HAP-1 (cell line): ENCODE results near the gene DTX3.
"Not testable (repeated sequence)": the region's sequence is repeated elsewhere in the genome, so short reads cannot be mapped to it uniquely, and the experiment has no call there.

Experiments
- DNase-seq, 2 experiments: peaks; one replicate each; pipeline ENCODE4 v3.0.0-alpha.2; 2016 to 2020; ENCODE audit warnings: low spot score in 2 of 2
- H3K27me3 ChIP-seq: fragments of 250-450 bp; sonication (Bioruptor Pico); 2 replicates; pipeline ENCODE4 v1.5.1; 2020; ENCODE audit warnings: low read depth, mild to moderate bottlenecking, moderate library complexity
- H3K36me3 ChIP-seq: fragments of 250-450 bp; sonication (Bioruptor Pico); replicated peaks from 2 replicates; pipeline ENCODE4 v1.5.1; 2020; ENCODE audit warnings: mild to moderate bottlenecking
- H3K4me1 ChIP-seq: fragments of 250-450 bp; sonication (Bioruptor Pico); 2 replicates; pipeline ENCODE4 v1.5.1; 2020; ENCODE audit warnings: mild to moderate bottlenecking
- H3K4me3 ChIP-seq: fragments of 250-450 bp; sonication (Bioruptor Pico); 2 replicates; pipeline ENCODE4 v1.5.1; 2020; ENCODE audit warnings: mild to moderate bottlenecking, moderate library complexity
- H3K9me3 ChIP-seq: fragments of 250-450 bp; sonication (Bioruptor Pico); 2 replicates; pipeline ENCODE4 v1.5.1; 2020; ENCODE audit warnings: mild to moderate bottlenecking, moderate library complexity
- in situ Hi-C: fragments of 300-500 bp; cut with MboI; formaldehyde crosslinking; loops from 3 replicates; pipeline ENCODE4 v1.14.3; 2020; ENCODE audit warnings: low sequenced_read_pairs, inconsistent platforms, mixed read lengths

Gene DTX3

GRCh38 chr12:57604454-57604991, at the start of gene DTX3:
Gene DTX3 (plus strand): TSS chr12:57604824. CDS start chr12:57606518, 1,694 bp downstream.
- H3K36me3 ChIP-seq: peaks cover 6% of the 10 kb centered on the region; the same call in 1 of the 2 replicates
- no peaks in the 10 kb centered on the region for H3K27me3 ChIP-seq
- H3K4me1 ChIP-seq: no peaks in the 10 kb centered on the region
- in situ Hi-C loops: no loop called here
- H3K9me3 ChIP-seq: no peaks in the 10 kb centered on the region
- no peak within 1 kb of the TSS for H3K4me3 ChIP-seq
- no peak for DNase-seq

GRCh38 chr12:57554897-57555296, 49.7 kb upstream of the DTX3 start:
- Histone ChIP-seq H3K27me3 (no peaks in the 10 kb centered on the region), H3K9me3 (no peaks in the 10 kb centered on the region), H3K36me3 (no peaks in the 10 kb centered on the region), H3K4me1 (no peaks in the 10 kb centered on the region; the same call in 1 of the 2 replicates), H3K4me3 (no peak overlapping the region)
- in situ Hi-C loops: no loop called here
- no peak for DNase-seq

GRCh38 chr12:57558864-57559263, 45.8 kb upstream of the DTX3 start:
- Histone ChIP-seq H3K4me3 (no peak overlapping the region), H3K36me3 (no peaks in the 10 kb centered on the region), H3K9me3 (no peaks in the 10 kb centered on the region), H3K4me1 (no peaks in the 10 kb centered on the region), H3K27me3 (peaks cover 18% of the 10 kb centered on the region)
- in situ Hi-C loops: no loop called here
- no peak for DNase-seq

- Histone ChIP-seq H3K4me3 (no peak overlapping the region), H3K36me3 (no peaks in the 10 kb centered on the region), H3K27me3 (peaks cover 21% of the 10 kb centered on the region), H3K4me1 (no peaks in the 10 kb centered on the region), H3K9me3 (no peaks in the 10 kb centered on the region)
- in situ Hi-C loops: no loop called here
- DNase-seq: no peak
Observed at GRCh38 chr12:57560516-57560915, 44.1 kb upstream of the DTX3 start.

GRCh38 chr12:57561117-57561516, 43.5 kb upstream of the DTX3 start:
- in situ Hi-C loops: not testable (repeated sequence)

GRCh38 chr12:57563358-57563757, 41.3 kb upstream of the DTX3 start:
- H3K9me3 ChIP-seq: no peaks in the 10 kb centered on the region
- H3K36me3 ChIP-seq: no peaks in the 10 kb centered on the region
- DNase-seq: no peak
- in situ Hi-C loops: no loop called here
- H3K4me1 ChIP-seq: no peaks in the 10 kb centered on the region
- H3K27me3 ChIP-seq: peaks cover 21% of the 10 kb centered on the region
- no peak overlapping the region for H3K4me3 ChIP-seq

More at GRCh38 chr12:57561117-57561516, 43.5 kb upstream of the DTX3 start:
- H3K27me3 ChIP-seq: peaks cover 21% of the 10 kb centered on the region
- not testable (repeated sequence) for H3K4me3 ChIP-seq, DNase-seq, H3K36me3 ChIP-seq, H3K9me3 ChIP-seq, H3K4me1 ChIP-seq

- Histone ChIP-seq H3K36me3 (no peaks in the 10 kb centered on the region), H3K4me3 (no peak overlapping the region)
- in situ Hi-C loops: no loop called here
Observed at GRCh38 chr12:57564178-57564740, 40.4 kb upstream of the DTX3 start.

GRCh38 chr12:57568838-57569237, 35.8 kb upstream of the DTX3 start:
- peaks cover 3% of the 10 kb centered on the region; the same call in 1 of the 2 replicates for H3K27me3 ChIP-seq
- no peak overlapping the region for H3K4me3 ChIP-seq
- in situ Hi-C loops: no loop called here
- no peaks in the 10 kb centered on the region for H3K4me1 ChIP-seq
- no peak for DNase-seq
- no peaks in the 10 kb centered on the region for H3K9me3 ChIP-seq
- no peaks in the 10 kb centered on the region for H3K36me3 ChIP-seq

More at GRCh38 chr12:57564178-57564740, 40.4 kb upstream of the DTX3 start:
- no peaks in the 10 kb centered on the region for H3K4me1 ChIP-seq
- no peak for DNase-seq
- no peaks in the 10 kb centered on the region for H3K9me3 ChIP-seq
- peaks cover 21% of the 10 kb centered on the region for H3K27me3 ChIP-seq

- no peaks in the 10 kb centered on the region for H3K27me3 ChIP-seq
- DNase-seq: no peak
- in situ Hi-C loops: no loop called here
- H3K4me1 ChIP-seq: no peaks in the 10 kb centered on the region
- H3K9me3 ChIP-seq: no peaks in the 10 kb centered on the region
- no peaks in the 10 kb centered on the region for H3K36me3 ChIP-seq
- no peak overlapping the region for H3K4me3 ChIP-seq
Observed at GRCh38 chr12:57569858-57570257, 34.8 kb upstream of the DTX3 start.

GRCh38 chr12:57570438-57570837, 34.2 kb upstream of the DTX3 start:
- H3K4me1 ChIP-seq, H3K9me3 ChIP-seq, H3K4me3 ChIP-seq, DNase-seq, H3K27me3 ChIP-seq, in situ Hi-C loops, H3K36me3 ChIP-seq: not testable (repeated sequence)

GRCh38 chr12:57571926-57572762, 32.5 kb upstream of the DTX3 start:
- H3K9me3 ChIP-seq: no peaks in the 10 kb centered on the region
- no peaks in the 10 kb centered on the region for H3K4me1 ChIP-seq
- in situ Hi-C loops: no loop called here
- no peak for DNase-seq
- no peak overlapping the region for H3K4me3 ChIP-seq
- no peaks in the 10 kb centered on the region for H3K27me3 ChIP-seq
- no peaks in the 10 kb centered on the region for H3K36me3 ChIP-seq

GRCh38 chr12:57574795-57575194, 29.8 kb upstream of the DTX3 start:
- Histone ChIP-seq H3K4me3 (no peak overlapping the region), H3K9me3 (no peaks in the 10 kb centered on the region), H3K27me3 (no peaks in the 10 kb centered on the region), H3K4me1 (no peaks in the 10 kb centered on the region), H3K36me3 (no peaks in the 10 kb centered on the region)
- in situ Hi-C loops: no loop called here
- no peak for DNase-seq

GRCh38 chr12:57575771-57576612, 28.6 kb upstream of the DTX3 start:
- no peaks in the 10 kb centered on the region for H3K27me3 ChIP-seq
- no peak for DNase-seq
- in situ Hi-C loops: no loop called here
- no peak overlapping the region for H3K4me3 ChIP-seq
- no peaks in the 10 kb centered on the region for H3K4me1 ChIP-seq
- no peaks in the 10 kb centered on the region for H3K36me3 ChIP-seq
- no peaks in the 10 kb centered on the region for H3K9me3 ChIP-seq
